PC-3 (cell line): Measurements from ENCODE around the gene LACRT.

Experiments used
- EZH2 ChIP-seq: fragments of 300-600 bp; sonication (generic); IDR thresholded peaks from one replicate; pipeline ENCODE4 v1.6.1; 2017; ENCODE audit warnings: antibody characterized with exemption, mild to moderate bottlenecking, low read length; ENCODE audit not compliant: unreplicated experiment
- EZH2phosphoT487 ChIP-seq: fragments of 300-600 bp; sonication (generic); IDR thresholded peaks from 2 replicates; pipeline ENCODE4 v1.6.1; 2018; ENCODE audit warnings: mild to moderate bottlenecking, antibody characterized with exemption, low read length, borderline replicate concordance
- TF ChIP-seq, protein P1 (sequence below): fragments of 300-600 bp; sonication (generic); conservative IDR thresholded peaks from 2 replicates; pipeline ENCODE4 v1.5.1; 2017; ENCODE audit warnings: antibody characterized with exemption, low read depth, mild to moderate bottlenecking, low read length

DNA sequence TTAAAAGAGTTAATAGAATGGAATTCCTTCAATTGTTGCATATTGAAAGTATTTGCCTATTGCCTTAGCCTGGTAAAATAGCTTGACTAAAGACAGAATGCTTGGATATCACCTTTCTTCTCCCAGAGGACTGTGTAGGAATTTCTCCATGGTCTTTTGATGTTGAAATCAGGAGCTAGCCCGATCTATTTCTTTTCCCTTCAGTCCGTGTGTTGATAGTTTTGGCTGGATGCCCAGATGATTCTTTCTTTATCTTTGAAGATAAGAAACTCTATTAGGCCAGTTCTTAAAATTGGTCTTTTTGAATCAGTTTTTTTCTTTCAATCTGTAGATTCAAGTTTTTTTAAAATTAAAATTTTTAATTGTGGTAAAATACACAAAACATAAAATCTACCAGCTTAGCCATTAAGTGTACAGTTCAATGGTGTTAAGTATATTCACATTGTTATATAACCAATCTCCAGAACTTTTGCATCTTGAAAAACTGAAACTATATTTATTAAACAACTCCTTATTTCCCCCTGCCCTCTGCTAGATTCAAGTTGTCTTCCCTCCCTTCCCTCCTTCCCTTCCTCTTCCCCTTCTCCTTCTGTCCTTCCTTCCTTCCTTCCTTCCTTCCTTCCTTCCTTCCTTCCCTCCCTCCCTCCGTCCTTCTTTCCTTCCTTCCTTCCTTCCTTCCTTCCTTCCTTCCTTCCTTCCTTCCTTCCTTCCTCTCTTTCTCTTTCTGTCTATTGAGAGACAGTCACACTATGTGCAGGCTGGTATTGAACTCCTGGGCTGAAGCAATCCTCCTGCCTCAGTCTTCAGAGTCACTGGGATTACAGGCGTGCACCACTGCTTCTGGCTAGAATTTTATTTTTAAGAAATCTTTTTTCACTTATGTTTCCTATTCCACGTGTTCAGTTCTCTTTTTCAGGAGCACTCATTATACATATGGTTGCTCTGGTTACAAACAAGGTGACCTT, 10.1 kb downstream of the LACRT start:
- TF ChIP-seq, protein P1, sequence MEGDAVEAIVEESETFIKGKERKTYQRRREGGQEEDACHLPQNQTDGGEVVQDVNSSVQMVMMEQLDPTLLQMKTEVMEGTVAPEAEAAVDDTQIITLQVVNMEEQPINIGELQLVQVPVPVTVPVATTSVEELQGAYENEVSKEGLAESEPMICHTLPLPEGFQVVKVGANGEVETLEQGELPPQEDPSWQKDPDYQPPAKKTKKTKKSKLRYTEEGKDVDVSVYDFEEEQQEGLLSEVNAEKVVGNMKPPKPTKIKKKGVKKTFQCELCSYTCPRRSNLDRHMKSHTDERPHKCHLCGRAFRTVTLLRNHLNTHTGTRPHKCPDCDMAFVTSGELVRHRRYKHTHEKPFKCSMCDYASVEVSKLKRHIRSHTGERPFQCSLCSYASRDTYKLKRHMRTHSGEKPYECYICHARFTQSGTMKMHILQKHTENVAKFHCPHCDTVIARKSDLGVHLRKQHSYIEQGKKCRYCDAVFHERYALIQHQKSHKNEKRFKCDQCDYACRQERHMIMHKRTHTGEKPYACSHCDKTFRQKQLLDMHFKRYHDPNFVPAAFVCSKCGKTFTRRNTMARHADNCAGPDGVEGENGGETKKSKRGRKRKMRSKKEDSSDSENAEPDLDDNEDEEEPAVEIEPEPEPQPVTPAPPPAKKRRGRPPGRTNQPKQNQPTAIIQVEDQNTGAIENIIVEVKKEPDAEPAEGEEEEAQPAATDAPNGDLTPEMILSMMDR, result no peak
- no peak for TF ChIP-seq EZH2phosphoT487
- no peak for TF ChIP-seq EZH2
